HepG2 (cell line): ENCODE results near the gene TPX2. TPM values are rescaled to one million over a fixed set of nuclear protein-coding genes. Genes with fewer than 3 reads are reported as not detected.

Experiments
- DNMT1 ChIP-seq: sonication (generic); formaldehyde crosslinking; IDR thresholded peaks from 2 replicates; pipeline ENCODE4 v1.5.1; 2020; ENCODE audit warnings: mild to moderate bottlenecking, missing genetic modification reagents
- E2F2 ChIP-seq: sonication (generic); formaldehyde crosslinking; IDR thresholded peaks from 2 replicates; pipeline ENCODE4 v1.4.0; 2020; ENCODE audit warnings: missing genetic modification reagents, borderline replicate concordance
- ELF3 ChIP-seq: IDR thresholded peaks from 2 replicates; pipeline ENCODE4 v1.6.1; 2016; ENCODE audit warnings: missing genetic modification reagents, missing compliant biosample characterization
- FOXK1 ChIP-seq: sonication (generic); formaldehyde crosslinking; IDR thresholded peaks from 2 replicates; pipeline ENCODE4 v1.4.0; 2020; ENCODE audit warnings: low read depth, missing genetic modification reagents, borderline replicate concordance
- KLF16 ChIP-seq, 2 experiments: sonication (generic) in 1 of 2; formaldehyde crosslinking in 1 of 2; IDR thresholded peaks; 2 replicates each; pipeline versions ENCODE4 v1.6.1 to v1.8.0; 2016 to 2023; ENCODE audit warnings: missing genetic modification reagents in 2 of 2, missing compliant biosample characterization in 1 of 2
- KLF9 ChIP-seq: IDR thresholded peaks from 2 replicates; pipeline ENCODE4 v1.6.1; 2016; ENCODE audit warnings: low read depth
- MED13 ChIP-seq: sonication (generic); formaldehyde crosslinking; IDR thresholded peaks from 2 replicates; pipeline ENCODE4 v1.5.0; 2020; ENCODE audit warnings: missing genetic modification reagents
- MTA3 ChIP-seq: sonication (generic); formaldehyde crosslinking; IDR thresholded peaks from 2 replicates; pipeline ENCODE4 v1.4.0; 2020; ENCODE audit warnings: missing genetic modification reagents
- MTF1 ChIP-seq: sonication (generic); formaldehyde crosslinking; IDR thresholded peaks from 2 replicates; pipeline ENCODE4 v1.5.0; 2020; ENCODE audit warnings: missing genetic modification reagents
- NCOR1 ChIP-seq: fragments of 200-600 bp; sonication (generic); IDR thresholded peaks from 2 replicates; pipeline ENCODE4 v1.7.0; 2017; ENCODE audit warnings: antibody characterized with exemption, low read length, borderline replicate concordance
- PHF21A ChIP-seq: sonication (generic); formaldehyde crosslinking; IDR thresholded peaks from 2 replicates; pipeline ENCODE4 v1.5.0; 2020; ENCODE audit warnings: mild to moderate bottlenecking, missing genetic modification reagents
- PLSCR1 ChIP-seq: sonication (generic); formaldehyde crosslinking; IDR thresholded peaks from 2 replicates; pipeline ENCODE4 v1.5.0; 2020; ENCODE audit warnings: missing genetic modification reagents, mild to moderate bottlenecking, borderline replicate concordance
- SALL1 ChIP-seq: sonication (generic); formaldehyde crosslinking; IDR thresholded peaks from 2 replicates; pipeline ENCODE4 v1.8.0; 2022; ENCODE audit warnings: mild to moderate bottlenecking, missing genetic modification reagents
- SMAD9 ChIP-seq: sonication (generic); formaldehyde crosslinking; IDR thresholded peaks from 2 replicates; pipeline ENCODE4 v1.5.1; 2020; ENCODE audit warnings: mild to moderate bottlenecking, missing genetic modification reagents
- ZEB1 ChIP-seq: IDR thresholded peaks from 2 replicates; pipeline ENCODE4 v1.6.1; 2012; ENCODE audit warnings: mild to moderate bottlenecking, low read depth, inconsistent platforms; ENCODE audit not compliant: insufficient replicate concordance
- ZNF224 ChIP-seq: sonication (generic); formaldehyde crosslinking; IDR thresholded peaks from 2 replicates; pipeline ENCODE4 v1.5.0; 2020; ENCODE audit warnings: mild to moderate bottlenecking, missing genetic modification reagents
- ZNF33A ChIP-seq: sonication (generic); formaldehyde crosslinking; IDR thresholded peaks from 2 replicates; pipeline ENCODE4 v1.5.1; 2020; ENCODE audit warnings: missing genetic modification reagents, mild to moderate bottlenecking, moderate library complexity, borderline replicate concordance
- ZNF556 ChIP-seq: sonication (generic); formaldehyde crosslinking; IDR thresholded peaks from 2 replicates; pipeline ENCODE4 v1.4.0; 2020; ENCODE audit warnings: mild to moderate bottlenecking, missing genetic modification reagents, borderline replicate concordance
- ZNF629 ChIP-seq: sonication (generic); formaldehyde crosslinking; conservative IDR thresholded peaks from 2 replicates; pipeline ENCODE4 v1.5.0; 2020; ENCODE audit warnings: missing genetic modification reagents
- ZNF710 ChIP-seq: sonication (generic); formaldehyde crosslinking; IDR thresholded peaks from 2 replicates; pipeline ENCODE4 v1.5.0; 2020; ENCODE audit warnings: mild to moderate bottlenecking, missing genetic modification reagents, borderline replicate concordance
- ZNF724P ChIP-seq: sonication (generic); formaldehyde crosslinking; IDR thresholded peaks from 2 replicates; pipeline ENCODE4 v1.8.0; 2022; ENCODE audit warnings: missing genetic modification reagents, borderline replicate concordance
- ZNF792 ChIP-seq: IDR thresholded peaks from 2 replicates; pipeline ENCODE4 v1.6.1; 2016
- ZSCAN30 ChIP-seq: sonication (generic); formaldehyde crosslinking; IDR thresholded peaks from 2 replicates; pipeline ENCODE4 v1.5.0; 2020; ENCODE audit warnings: mild to moderate bottlenecking, missing genetic modification reagents
- polyA plus RNA-seq, 8 experiments: library from polyadenylated mRNA; depleted of rRNA in 3 of 8; stranded (reverse) in 7 of 8; unstranded in 1 of 8; fragments of >200 nt; fragmentation: Illumina TruSeq in 4 of 8; extraction: Trizol in 4 of 8; gene quantifications; 2 replicates each; pipeline versions ENCODE4 v1.2.1 to v1.2.3, GENCODE V29; 2011 to 2016; ENCODE audit warnings: low read depth in 4 of 8, missing spikeins in 1 of 8, mixed read lengths in 1 of 8; ENCODE audit not compliant: insufficient read depth in 1 of 8
- total RNA-seq, 5 experiments: library from RNA; depleted of rRNA; stranded (reverse); fragments of >200 nt; fragmentation: Illumina TruSeq; extraction: Trizol; gene quantifications; 2 replicates each; pipeline ENCODE4 v1.2.3, GENCODE V29; 2016; ENCODE audit warnings: low read depth in 1 of 5
- TF ChIP-seq, protein P1 (sequence below): sonication (generic); formaldehyde crosslinking; IDR thresholded peaks from 2 replicates; pipeline ENCODE4 v1.4.0; 2020; ENCODE audit warnings: missing genetic modification reagents, borderline replicate concordance

TPX2 gene
- total and polyA plus RNA-seq, 2 of the 13 experiments (the other 11 are each of a cell fraction or from before 2014, with no cell fraction given), result 34.3 to 124 TPM

DNA sequence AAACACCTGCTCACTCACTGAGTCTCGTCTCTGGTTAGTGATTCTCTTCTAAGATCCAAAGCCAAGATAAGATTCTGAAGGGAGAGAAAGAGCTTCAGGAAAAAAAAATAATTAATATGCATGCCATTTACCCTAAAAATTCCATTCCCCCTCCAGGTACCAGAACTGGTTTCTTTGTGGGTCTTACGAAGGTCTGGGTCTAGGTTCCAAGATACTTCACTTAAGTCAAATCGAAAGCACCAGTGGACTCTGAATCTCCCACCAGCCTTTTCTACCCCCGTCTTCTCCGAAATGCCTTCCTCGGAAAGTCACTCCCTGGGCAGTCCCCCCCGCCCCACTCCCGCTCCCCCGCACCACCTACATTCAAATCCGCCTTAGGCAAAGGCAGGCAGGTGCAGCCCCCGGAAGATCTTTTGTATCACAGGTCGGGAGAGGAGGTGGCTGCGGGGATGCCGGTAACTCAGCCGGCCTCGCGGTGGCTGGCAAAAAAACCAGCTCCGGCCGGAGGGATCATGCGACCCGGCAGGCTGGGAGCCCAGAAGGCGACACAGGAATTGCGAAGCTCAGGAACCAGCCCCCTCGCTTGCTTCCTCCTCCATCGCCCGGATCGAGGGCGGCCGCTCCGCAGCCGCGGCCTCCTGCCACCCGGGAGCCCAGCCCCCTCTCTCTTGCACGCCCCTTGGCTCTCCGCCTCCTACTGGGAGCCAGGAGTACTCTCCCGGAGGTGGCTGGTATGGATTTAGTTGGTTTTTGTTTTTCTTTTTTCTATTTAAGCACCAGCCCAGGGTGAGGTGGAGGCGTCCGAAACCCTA lies 16.6 kb upstream of the TPX2 start, which contains the start of gene BCL2L1 (continued):
- 0 out of 2 replicates have a peak, but pooled peaks have one; percentile 7 for TF ChIP-seq MED13 (CRISPR knock-in tag)
- TF ChIP-seq ZNF33A (CRISPR knock-in tag), result no peak
- no peak for TF ChIP-seq SMAD9
- TF ChIP-seq FOXK1 (CRISPR knock-in tag), result no peak; the same call in 1 of the 2 replicates
- TF ChIP-seq MTA3 (CRISPR knock-in tag), result no peak
- TF ChIP-seq ELF3, result no peak; the same call in 1 of the 2 replicates
- TF ChIP-seq PHF21A (CRISPR knock-in tag), result no peak
- no peak for TF ChIP-seq KLF9 (CRISPR knock-in tag)
- TF ChIP-seq PLSCR1, result no peak
- TF ChIP-seq ZNF792 (CRISPR knock-in tag), result no peak
- no peak for TF ChIP-seq ZNF224 (CRISPR knock-in tag)
- TF ChIP-seq, protein P1, sequence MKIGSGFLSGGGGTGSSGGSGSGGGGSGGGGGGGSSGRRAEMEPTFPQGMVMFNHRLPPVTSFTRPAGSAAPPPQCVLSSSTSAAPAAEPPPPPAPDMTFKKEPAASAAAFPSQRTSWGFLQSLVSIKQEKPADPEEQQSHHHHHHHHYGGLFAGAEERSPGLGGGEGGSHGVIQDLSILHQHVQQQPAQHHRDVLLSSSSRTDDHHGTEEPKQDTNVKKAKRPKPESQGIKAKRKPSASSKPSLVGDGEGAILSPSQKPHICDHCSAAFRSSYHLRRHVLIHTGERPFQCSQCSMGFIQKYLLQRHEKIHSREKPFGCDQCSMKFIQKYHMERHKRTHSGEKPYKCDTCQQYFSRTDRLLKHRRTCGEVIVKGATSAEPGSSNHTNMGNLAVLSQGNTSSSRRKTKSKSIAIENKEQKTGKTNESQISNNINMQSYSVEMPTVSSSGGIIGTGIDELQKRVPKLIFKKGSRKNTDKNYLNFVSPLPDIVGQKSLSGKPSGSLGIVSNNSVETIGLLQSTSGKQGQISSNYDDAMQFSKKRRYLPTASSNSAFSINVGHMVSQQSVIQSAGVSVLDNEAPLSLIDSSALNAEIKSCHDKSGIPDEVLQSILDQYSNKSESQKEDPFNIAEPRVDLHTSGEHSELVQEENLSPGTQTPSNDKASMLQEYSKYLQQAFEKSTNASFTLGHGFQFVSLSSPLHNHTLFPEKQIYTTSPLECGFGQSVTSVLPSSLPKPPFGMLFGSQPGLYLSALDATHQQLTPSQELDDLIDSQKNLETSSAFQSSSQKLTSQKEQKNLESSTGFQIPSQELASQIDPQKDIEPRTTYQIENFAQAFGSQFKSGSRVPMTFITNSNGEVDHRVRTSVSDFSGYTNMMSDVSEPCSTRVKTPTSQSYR (CRISPR knock-in tag), result peak; percentile 87; the same call in 1 of the 2 replicates
- TF ChIP-seq ZNF724P (CRISPR knock-in tag), result no peak; the same call in none of the 2 replicates
- TF ChIP-seq ZNF629 (CRISPR knock-in tag), result no peak
- TF ChIP-seq ZSCAN30 (CRISPR knock-in tag), result peak; percentile 97
- no peak for TF ChIP-seq ZNF710
- no peak for TF ChIP-seq E2F2
- no peak for TF ChIP-seq DNMT1 (CRISPR knock-in tag)
- no peak for TF ChIP-seq KLF16 (CRISPR knock-in tag; IDR thresholded peaks at IDR 0.05)
- TF ChIP-seq MTF1, result 0 out of 2 replicates have a peak, but pooled peaks have one; percentile 12
- TF ChIP-seq ZEB1, result peak; percentile 77
- TF ChIP-seq ZNF556 (CRISPR knock-in tag), result 0 out of 2 replicates have a peak, but pooled peaks have one; percentile 43
- no peak; the same call in 1 of the 2 replicates for TF ChIP-seq NCOR1
- no peak; the same call in 1 of the 2 replicates for TF ChIP-seq SALL1
